HUES6 (cell line): Measurements from ENCODE around the gene EXD1.
"Not testable (repeated sequence)": the region's sequence is repeated elsewhere in the genome, so short reads cannot be mapped to it uniquely, and the experiment has no call there.

Experiments used
- H3K27ac ChIP-seq: 2 replicates; pipeline ENCODE4 v1.7.0; 2013; ENCODE audit warnings: low read depth, mild to moderate bottlenecking, low read length, inconsistent platforms
- H3K27me3 ChIP-seq: 2 replicates; pipeline ENCODE4 v1.6.1; 2013; ENCODE audit warnings: low read length; ENCODE audit not compliant: control insufficient read depth, insufficient read depth
- H3K36me3 ChIP-seq: 2 replicates; pipeline ENCODE4 v1.6.1; 2013; ENCODE audit warnings: low read length; ENCODE audit not compliant: control insufficient read depth, insufficient read depth
- H3K4me1 ChIP-seq: 2 replicates; pipeline ENCODE4 v1.6.1; 2013; ENCODE audit warnings: low read length; ENCODE audit not compliant: control insufficient read depth, insufficient read depth
- H3K4me3 ChIP-seq: 2 replicates; pipeline ENCODE4 v1.5.1; 2013; ENCODE audit warnings: low read depth, low read length
- H3K9ac ChIP-seq: one replicate; pipeline ENCODE4 v1.6.1; 2013; ENCODE audit warnings: mild to moderate bottlenecking, low read length
- H3K9me3 ChIP-seq: 2 replicates; pipeline ENCODE4 v1.6.1; 2013; ENCODE audit warnings: low read depth, low read length; ENCODE audit not compliant: control insufficient read depth, insufficient read depth

Gene EXD1

DNA sequence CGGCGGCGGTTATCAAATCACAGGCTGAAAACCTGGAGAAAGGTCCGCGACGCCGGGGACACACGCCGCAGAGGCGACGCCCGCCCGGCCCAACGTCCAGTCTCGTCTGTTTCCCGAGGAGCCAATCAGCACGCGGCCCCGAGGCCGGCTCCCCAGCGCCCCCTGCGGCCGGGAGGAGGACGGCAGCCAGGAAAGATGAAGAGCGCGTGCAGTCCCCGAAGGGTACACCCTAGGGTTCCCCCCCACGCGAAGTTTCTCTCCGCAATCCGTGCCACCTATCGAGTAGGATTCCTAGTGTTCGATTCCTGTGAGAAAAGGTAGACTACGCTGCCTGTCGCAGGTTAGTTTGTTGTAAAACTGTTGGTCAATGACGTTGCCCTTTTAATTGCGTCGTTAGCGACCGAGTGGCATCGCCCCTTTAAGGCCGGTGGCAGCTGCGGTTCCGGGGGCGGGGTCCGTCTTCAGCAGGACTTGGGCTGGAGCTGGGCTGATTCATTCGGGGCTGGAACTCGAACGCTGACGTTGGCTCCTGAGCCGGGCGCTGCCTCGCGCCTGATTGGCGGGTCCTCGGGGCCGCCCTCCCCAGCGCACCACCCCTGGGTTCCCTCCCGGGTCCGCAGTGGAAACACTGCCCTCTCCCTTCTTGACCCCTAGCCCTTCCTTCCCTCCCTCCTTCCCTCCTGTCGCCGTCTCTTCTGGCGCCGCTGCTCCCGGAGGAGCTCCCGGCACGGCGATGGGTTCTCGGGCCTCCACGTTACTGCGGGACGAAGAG is at the start of gene EXD1, which contains the start of gene CHP1:
Gene EXD1 (minus strand): TSS at position 108 of the 772 bp plus-strand sequence. CDS start 4,182 bp downstream, outside the sequence.
Gene CHP1 (plus strand): TSS at position 619 of the 772 bp plus-strand sequence. CDS start 115 bp downstream, at position 734.
- no peaks in the 10 kb centered on the region; the same call in 1 of the 2 replicates for H3K4me1 ChIP-seq
- H3K36me3 ChIP-seq, result 0 out of 2 replicates have a peak, but pooled peaks cover 3% of the 10 kb centered on the region
- H3K27me3 ChIP-seq, result no peaks in the 10 kb centered on the region
- H3K4me3 ChIP-seq, result peak within 1 kb of the TSS; percentile 83
- H3K27ac ChIP-seq, result peak within 1 kb of the TSS; percentile 23; the same call in 1 of the 2 replicates
- H3K9me3 ChIP-seq, result no peaks in the 10 kb centered on the region
- H3K9ac ChIP-seq, result peak within 1 kb of the TSS; percentile 80

GRCh38 chr15:41279535-41280283 is 49.2 kb upstream of the EXD1 start:
- no peak overlapping the region for H3K27ac ChIP-seq
- no peaks in the 10 kb centered on the region for H3K9me3 ChIP-seq
- no peaks in the 10 kb centered on the region for H3K27me3 ChIP-seq
- H3K4me1 ChIP-seq, result peaks cover 10% of the 10 kb centered on the region
- peaks cover 32% of the 10 kb centered on the region for H3K36me3 ChIP-seq
- H3K4me3 ChIP-seq, result no peak overlapping the region
- no peak overlapping the region for H3K9ac ChIP-seq

- peaks cover 32% of the 10 kb centered on the region for H3K36me3 ChIP-seq
- H3K27ac ChIP-seq, result no peak overlapping the region
- H3K4me3 ChIP-seq, result no peak overlapping the region
- H3K9me3 ChIP-seq, result no peaks in the 10 kb centered on the region
- no peaks in the 10 kb centered on the region for H3K27me3 ChIP-seq
- H3K4me1 ChIP-seq, result peaks cover 9% of the 10 kb centered on the region
- no peak overlapping the region for H3K9ac ChIP-seq
Observed at GRCh38 chr15:41278319-41278718, 47.8 kb upstream of the EXD1 start.

DNA sequence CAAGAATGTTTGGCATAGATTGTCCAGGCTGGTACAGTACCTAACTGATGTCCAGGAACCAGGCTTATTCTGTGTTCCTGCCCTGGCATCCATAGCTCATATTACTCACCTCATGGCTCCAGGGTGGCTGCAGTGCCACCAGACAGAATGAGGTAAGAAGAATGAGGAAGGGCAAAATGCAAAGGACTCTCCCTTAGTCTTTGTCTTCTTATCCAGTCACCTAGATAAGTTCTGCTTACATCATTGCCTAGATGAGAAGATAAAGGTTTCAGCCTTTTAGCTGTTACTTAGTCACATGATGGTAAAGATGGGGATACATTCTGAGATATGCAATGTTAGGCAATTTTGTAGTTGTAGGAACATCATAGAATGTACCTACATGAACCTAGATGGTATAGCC is 46.3 kb upstream of the EXD1 start:
- Histone ChIP-seq H3K9ac (no peak overlapping the region), H3K27me3 (no peaks in the 10 kb centered on the region), H3K27ac (no peak overlapping the region), H3K9me3 (no peaks in the 10 kb centered on the region), H3K4me3 (no peak overlapping the region), H3K36me3 (peaks cover 38% of the 10 kb centered on the region), H3K4me1 (no peaks in the 10 kb centered on the region)

- no peaks in the 10 kb centered on the region for H3K4me1 ChIP-seq
- H3K36me3 ChIP-seq, result peaks cover 28% of the 10 kb centered on the region
- H3K27ac ChIP-seq, result no peak overlapping the region
- no peaks in the 10 kb centered on the region for H3K9me3 ChIP-seq
- no peak overlapping the region for H3K9ac ChIP-seq
- H3K4me3 ChIP-seq, result no peak overlapping the region
- H3K27me3 ChIP-seq, result no peaks in the 10 kb centered on the region
Observed at GRCh38 chr15:41269887-41270286, 39.3 kb upstream of the EXD1 start.

- Histone ChIP-seq H3K27ac (peak overlapping the region; percentile 49; the same call in 1 of the 2 replicates), H3K9me3 (no peaks in the 10 kb centered on the region), H3K27me3 (no peaks in the 10 kb centered on the region), H3K9ac (no peak overlapping the region), H3K4me1 (peaks cover 19% of the 10 kb centered on the region), H3K36me3 (peaks cover 14% of the 10 kb centered on the region), H3K4me3 (peak overlapping the region; percentile 32; the same call in 1 of the 2 replicates)
Observed at GRCh38 chr15:41263891-41264351, 33.4 kb upstream of the EXD1 start.

DNA sequence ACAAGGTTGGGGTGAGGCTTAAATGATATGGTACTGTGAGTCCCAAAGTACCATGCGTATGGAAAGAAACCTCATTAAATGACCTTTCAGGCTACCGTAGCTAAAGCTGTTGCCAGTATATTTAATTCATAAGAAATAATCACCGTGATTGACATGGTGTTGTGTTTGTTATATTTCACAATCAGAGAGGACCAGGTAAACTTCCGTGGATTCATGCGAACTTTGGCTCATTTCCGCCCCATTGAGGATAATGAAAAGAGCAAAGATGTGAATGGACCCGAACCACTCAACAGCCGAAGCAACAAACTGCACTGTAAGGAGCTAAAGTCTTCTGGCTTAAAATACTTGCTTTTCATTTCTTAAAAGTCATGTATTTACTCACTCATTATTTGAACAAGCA is 32.0 kb upstream of the EXD1 start:
- H3K9me3 ChIP-seq, result no peaks in the 10 kb centered on the region
- H3K4me3 ChIP-seq, result no peak overlapping the region
- no peak overlapping the region for H3K9ac ChIP-seq
- peaks cover 23% of the 10 kb centered on the region for H3K4me1 ChIP-seq
- H3K27ac ChIP-seq, result no peak overlapping the region
- H3K27me3 ChIP-seq, result no peaks in the 10 kb centered on the region
- peaks cover 24% of the 10 kb centered on the region for H3K36me3 ChIP-seq

DNA sequence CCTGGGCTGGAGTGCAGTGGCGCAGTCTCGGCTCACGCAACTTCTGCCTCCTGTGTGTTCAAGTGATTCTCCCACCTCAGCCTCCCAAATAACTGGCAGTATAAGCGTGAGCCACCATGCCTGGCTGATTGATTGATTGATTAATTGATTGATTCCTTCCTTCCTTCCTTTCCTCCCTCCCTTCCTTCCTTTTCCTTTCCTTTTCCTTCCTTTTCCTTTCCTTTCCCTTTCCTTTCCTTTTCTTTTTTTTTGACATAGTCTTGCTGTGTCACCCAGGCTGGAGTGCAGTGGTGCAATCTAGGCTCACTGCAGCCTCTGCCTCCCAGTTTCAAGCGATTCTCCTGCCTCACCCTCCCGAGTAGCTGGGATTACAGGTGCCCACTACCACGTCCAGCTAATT is 30.4 kb upstream of the EXD1 start:
- peaks cover 23% of the 10 kb centered on the region for H3K4me1 ChIP-seq

GRCh38 chr15:41259546-41260189 is 29.1 kb upstream of the EXD1 start:
- H3K27ac ChIP-seq, result no peak overlapping the region
- H3K4me1 ChIP-seq, result peaks cover 21% of the 10 kb centered on the region

More for the DNA sequence above, 30.4 kb upstream of the EXD1 start:
- H3K27ac ChIP-seq, H3K9ac ChIP-seq, H3K27me3 ChIP-seq, H3K4me3 ChIP-seq, H3K9me3 ChIP-seq: not testable (repeated sequence)
- peaks cover 30% of the 10 kb centered on the region for H3K36me3 ChIP-seq

DNA sequence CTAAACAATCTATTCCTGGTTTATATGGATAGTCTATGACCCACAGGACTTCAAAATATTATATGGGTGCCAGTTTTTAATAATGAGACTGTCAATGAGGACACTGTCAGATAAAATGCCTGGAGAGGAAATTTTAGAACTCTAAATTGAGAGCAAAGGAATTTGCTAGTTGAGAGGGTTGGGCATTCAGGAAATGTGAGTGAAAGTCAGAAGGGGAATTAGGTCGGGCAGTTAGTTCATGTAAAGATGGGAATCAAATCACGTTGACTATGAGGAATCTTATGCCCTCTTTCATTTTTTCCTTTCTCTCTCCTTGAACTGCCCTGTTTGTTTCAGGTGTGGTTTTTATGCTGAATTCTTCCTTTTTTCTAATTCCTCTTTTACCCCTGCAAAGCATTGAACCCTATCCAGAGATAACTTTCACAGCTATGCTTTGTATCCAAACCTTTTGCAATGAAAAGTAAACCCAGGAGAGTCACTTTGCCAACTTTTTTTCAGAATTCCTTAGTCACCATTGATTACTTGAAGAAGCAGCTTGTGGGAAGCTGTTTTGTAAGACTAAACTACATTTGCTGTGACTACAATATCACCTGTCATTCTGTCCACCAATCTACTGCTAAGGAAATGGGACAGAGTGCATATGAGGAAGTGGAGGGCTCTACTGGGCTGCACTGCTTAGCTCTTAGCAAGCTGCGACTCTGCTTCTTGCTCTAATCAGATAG is 28.4 kb upstream of the EXD1 start:
- Histone ChIP-seq H3K4me1 (peaks cover 16% of the 10 kb centered on the region; the same call in 1 of the 2 replicates), H3K9ac (no peak overlapping the region), H3K4me3 (no peak overlapping the region), H3K27ac (no peak overlapping the region), H3K9me3 (no peaks in the 10 kb centered on the region), H3K36me3 (peaks cover 27% of the 10 kb centered on the region), H3K27me3 (no peaks in the 10 kb centered on the region)

More at GRCh38 chr15:41259546-41260189, 29.1 kb upstream of the EXD1 start:
- Histone ChIP-seq H3K36me3 (peaks cover 27% of the 10 kb centered on the region), H3K4me3 (no peak overlapping the region), H3K27me3 (no peaks in the 10 kb centered on the region), H3K9ac (no peak overlapping the region), H3K9me3 (no peaks in the 10 kb centered on the region)
